Tibial nerve (tissue), 4 donors: ENCODE measurements around the gene MRPS18B. TPM values are rescaled to one million over a fixed set of nuclear protein-coding genes. Genes with fewer than 3 reads are reported as not detected.
A peak's percentile ranks its signal among the peaks of the same experiment; 100 is the strongest.

Source experiments
- DNase-seq, 2 donors: peaks; one replicate each; pipeline ENCODE4 v3.0.0-alpha.2; 2019; ENCODE audit warnings: low spot score in 2 of 2
- H3K27ac ChIP-seq, 4 donors: fragments of 200-600 bp; sonication (generic) in 3 of 4; one replicate each; pipeline ENCODE4 v1.5.1; 2017 to 2019; ENCODE audit warnings: mild to moderate bottlenecking in 1 of 4
- H3K27me3 ChIP-seq, 2 donors: fragments of 200-600 bp; sonication (generic) in 1 of 2; one replicate each; pipeline versions ENCODE4 v1.5.1 to v1.6.0; 2017 to 2019
- H3K36me3 ChIP-seq, 3 donors: fragments of 200-600 bp; sonication (generic); one replicate each; pipeline ENCODE4 v1.5.1; 2018 to 2019
- H3K4me1 ChIP-seq, 4 donors: fragments of 200-600 bp; sonication (generic) in 3 of 4; one replicate each; pipeline ENCODE4 v1.5.1; 2017 to 2019
- H3K4me3 ChIP-seq, 4 donors: fragments of 200-600 bp; sonication (generic) in 3 of 4; one replicate each; pipeline ENCODE4 v1.5.1; 2017 to 2019; ENCODE audit warnings: mild to moderate bottlenecking in 1 of 4, moderate library complexity in 1 of 4
- H3K9me3 ChIP-seq, 4 donors: fragments of 200-600 bp; sonication (generic) in 3 of 4; one replicate each; pipeline ENCODE4 v1.5.1; 2017 to 2019
- CTCF ChIP-seq, 5 experiments: fragments of 200-600 bp in 3 of 5; fragments of 450-650 bp in 2 of 5; sonication (generic) in 3 of 5; IDR thresholded peaks; one replicate each; pipeline ENCODE4 v1.5.1; 2016 to 2019; ENCODE audit warnings: antibody characterized with exemption in 5 of 5, mild to moderate bottlenecking in 3 of 5, moderate library complexity in 2 of 5
- EP300 ChIP-seq, 2 donors: sonication (generic); formaldehyde crosslinking; IDR thresholded peaks; one replicate each; pipeline ENCODE4 v1.6.1; 2017; ENCODE audit warnings: antibody characterized with exemption in 2 of 2, mild to moderate bottlenecking in 1 of 2
- POLR2A ChIP-seq, 2 donors: fragments of 450-650 bp; IDR thresholded peaks; one replicate each; pipeline ENCODE4 v1.6.1; 2017; ENCODE audit warnings: antibody characterized with exemption in 2 of 2, mild to moderate bottlenecking in 2 of 2, moderate library complexity in 2 of 2
- WGBS, 2 donors: methylation state at CpG; one replicate each; pipeline ENCODE4 v1.1.5; 2018; 5-methylcytosine and 5-hydroxymethylcytosine counted together
- total RNA-seq, 4 donors: library from RNA; depleted of rRNA; stranded (reverse); fragments of >200 nt; gene quantifications; one replicate each; pipeline ENCODE4 v1.1.0, GENCODE V29; 2016

MRPS18B gene
- total RNA-seq, 4 donors from 2014 or later, result 36.9 to 67.7 (median 50.3) TPM

DNA sequence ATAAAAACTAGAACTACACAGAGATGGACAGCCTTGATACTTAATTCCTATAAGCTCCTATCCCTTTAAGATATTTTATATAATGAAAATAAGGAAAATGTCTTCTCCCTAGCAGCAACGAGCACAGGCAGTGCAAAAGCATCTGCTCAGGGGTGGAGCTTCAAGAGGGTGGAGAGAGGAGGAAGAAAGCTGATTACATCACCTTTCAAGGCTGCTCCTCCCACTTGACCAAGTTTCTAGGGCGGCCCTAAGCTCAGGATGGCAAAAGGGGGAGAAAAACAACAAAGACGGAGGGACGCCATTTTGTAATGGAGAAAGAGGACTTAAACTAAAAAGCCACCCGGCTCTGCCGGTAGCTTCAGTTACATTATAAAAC lies 2.8 kb upstream of the MRPS18B start:
- peak; percentile 67 to 90 for DNase-seq
- Histone ChIP-seq H3K27ac (peak overlapping the region; percentile 94 to 100 (median 97)), H3K4me3 (peak overlapping the region; percentile 66 to 95 (median 90)), H3K27me3 (no peaks in the 10 kb centered on the region), H3K4me1 (peaks cover 0 to 65% (median 45%) of the 10 kb centered on the region in 4 donors), H3K9me3 (no peaks in the 10 kb centered on the region), H3K36me3 (peaks cover 8 to 22% (median 10%) of the 10 kb centered on the region in 3 donors)
- TF ChIP-seq POLR2A (IDR thresholded peaks at IDR 0.05) (peak; percentile 88 to 96), EP300 (IDR thresholded peaks at IDR 0.05) (peak; percentile 69 to 99), CTCF (IDR thresholded peaks at IDR 0.05) (peak in 1 of 5 experiments; percentile 13)
- WGBS, 2 donors, result 1 to 2% methylated on average over 6 of the region's 6 CpGs

GRCh38 chr6:30615219-30615957 lies 2.3 kb upstream of the MRPS18B start:
- no peak for TF ChIP-seq POLR2A (IDR thresholded peaks at IDR 0.05)
- TF ChIP-seq CTCF (IDR thresholded peaks at IDR 0.05), result no peak
- no peak for TF ChIP-seq EP300 (IDR thresholded peaks at IDR 0.05)
- Histone ChIP-seq H3K27me3 (no peaks in the 10 kb centered on the region), H3K27ac (peak overlapping the region; percentile 94 to 100 (median 97)), H3K9me3 (no peaks in the 10 kb centered on the region), H3K4me1 (peaks cover 0 to 60% (median 44%) of the 10 kb centered on the region in 4 donors), H3K36me3 (peaks cover 8 to 28% (median 15%) of the 10 kb centered on the region in 3 donors), H3K4me3 (peak overlapping the region; percentile 66 to 95 (median 90))
- 0% methylated on average over 10 of the region's 10 CpGs for WGBS, 2 donors
- DNase-seq, result no peak

DNA sequence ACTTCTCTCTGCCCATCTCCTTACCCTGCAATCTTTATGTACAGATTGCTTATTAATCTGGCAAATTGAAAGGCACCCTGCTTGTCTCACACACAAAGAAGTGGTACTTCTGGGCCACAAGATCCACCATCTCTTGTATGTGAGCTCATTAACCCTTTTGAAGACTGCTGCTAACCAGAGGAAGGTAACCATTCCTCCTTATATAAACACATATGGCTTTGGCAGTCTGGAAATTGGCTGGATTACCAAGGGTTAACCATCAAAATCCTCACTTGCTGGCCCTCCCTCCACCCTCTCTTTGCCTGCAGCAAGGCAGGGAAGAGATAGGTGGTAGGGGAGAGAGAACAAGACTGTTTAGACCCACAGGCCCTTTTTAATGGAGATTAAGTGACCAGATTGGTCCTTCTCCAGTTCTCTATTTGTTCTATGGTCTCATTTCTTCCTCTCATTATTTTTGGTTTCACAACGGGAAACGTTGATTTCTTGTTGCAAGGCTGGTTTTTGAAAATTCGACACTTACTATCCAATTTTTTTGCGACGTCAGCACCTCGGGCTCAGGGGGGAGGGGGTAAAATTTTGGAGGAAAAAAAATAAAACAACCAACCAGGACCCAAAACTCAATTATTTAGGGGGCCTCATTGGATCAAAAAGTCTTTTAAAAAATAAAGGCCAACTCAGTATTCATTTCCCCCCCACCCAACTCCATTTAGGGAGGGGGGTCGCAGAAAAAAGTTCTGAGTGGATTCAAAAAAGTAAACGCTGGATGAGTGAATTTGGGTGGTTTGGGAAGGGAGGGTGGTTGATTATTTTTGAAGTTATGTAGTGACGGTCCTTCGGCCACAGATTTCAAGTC lies 1.5 kb upstream of the MRPS18B start:
- Histone ChIP-seq H3K27ac (peak overlapping the region; percentile 94 to 100 (median 97)), H3K9me3 (no peaks in the 10 kb centered on the region), H3K27me3 (no peaks in the 10 kb centered on the region), H3K36me3 (peaks cover 8 to 36% (median 20%) of the 10 kb centered on the region in 3 donors), H3K4me1 (peaks cover 0 to 52% (median 40%) of the 10 kb centered on the region in 4 donors), H3K4me3 (peak overlapping the region; percentile 66 to 95 (median 90))
- 0 to 1% methylated on average over 10 of the region's 10 CpGs for WGBS, 2 donors
- TF ChIP-seq EP300 (IDR thresholded peaks at IDR 0.05) (no peak), POLR2A (IDR thresholded peaks at IDR 0.05) (no peak), CTCF (IDR thresholded peaks at IDR 0.05) (no peak)
- DNase-seq, result peak in 1 of 2 donors; percentile 22

DNA sequence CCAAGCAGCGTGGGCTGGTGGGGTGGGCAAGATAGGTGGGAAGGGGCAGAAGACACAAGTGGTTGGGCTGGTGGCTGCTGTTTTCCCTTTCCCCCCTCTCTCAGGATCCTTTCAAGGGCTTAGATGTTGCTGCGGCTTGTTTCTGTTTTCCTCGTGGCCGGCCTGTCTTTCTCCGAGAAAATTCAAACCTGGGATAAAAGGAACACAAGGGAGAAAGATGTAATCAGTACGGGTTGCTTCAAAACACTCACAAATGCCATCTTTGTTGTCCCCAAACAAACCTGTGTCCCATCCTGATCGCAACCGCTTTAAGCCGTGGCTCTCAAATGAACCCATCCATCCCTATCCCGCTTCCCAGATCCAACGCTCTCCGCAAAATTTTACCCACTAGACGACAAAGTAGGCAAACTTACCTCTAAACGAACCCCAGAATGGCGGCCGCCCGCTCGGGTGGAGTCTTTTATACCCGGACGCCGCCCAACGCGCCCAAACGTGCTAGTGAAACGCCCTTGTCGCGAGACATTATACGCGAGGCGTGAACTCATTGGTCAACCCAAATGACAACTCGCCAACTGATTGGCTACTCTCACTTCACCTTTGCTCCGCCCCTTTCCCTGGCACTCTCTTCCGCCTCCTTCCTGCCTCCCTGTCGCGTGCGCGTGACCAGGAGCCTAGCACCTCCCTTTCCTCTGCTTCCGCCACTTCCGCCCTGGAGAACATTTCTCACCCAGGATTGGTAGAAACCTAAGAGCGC lies 652 bp upstream of the MRPS18B start, which contains the start of gene PPP1R10:
PPP1R10 (minus strand) TSS at position 433 of the 754 bp plus-strand sequence. CDS start 7,299 bp downstream, outside the sequence.
- Histone ChIP-seq H3K27me3 (no peaks in the 10 kb centered on the region), H3K36me3 (peaks cover 8 to 44% (median 20%) of the 10 kb centered on the region in 3 donors), H3K9me3 (no peaks in the 10 kb centered on the region), H3K27ac (peak within 1 kb of the TSS; percentile 94 to 100 (median 97)), H3K4me1 (peaks cover 0 to 48% (median 33%) of the 10 kb centered on the region in 4 donors), H3K4me3 (peak within 1 kb of the TSS; percentile 66 to 95 (median 90))
- 0 to 1% methylated on average over 40 of the region's 40 CpGs for WGBS, 2 donors
- TF ChIP-seq CTCF (IDR thresholded peaks at IDR 0.05) (peak in 1 of 5 experiments; percentile 18), POLR2A (IDR thresholded peaks at IDR 0.05) (peak; percentile 100), EP300 (IDR thresholded peaks at IDR 0.05) (peak in 1 of 2 donors; percentile 100)
- peak; percentile 97 to 99 for DNase-seq
